HUES6 (cell line): ENCODE data around the gene ITPR1.

Source experiments
- H3K27ac ChIP-seq: 2 replicates; pipeline ENCODE4 v1.7.0; 2013; ENCODE audit warnings: low read depth, mild to moderate bottlenecking, low read length, inconsistent platforms
- H3K27me3 ChIP-seq: 2 replicates; pipeline ENCODE4 v1.6.1; 2013; ENCODE audit warnings: low read length; ENCODE audit not compliant: control insufficient read depth, insufficient read depth
- H3K36me3 ChIP-seq: 2 replicates; pipeline ENCODE4 v1.6.1; 2013; ENCODE audit warnings: low read length; ENCODE audit not compliant: control insufficient read depth, insufficient read depth
- H3K4me1 ChIP-seq: 2 replicates; pipeline ENCODE4 v1.6.1; 2013; ENCODE audit warnings: low read length; ENCODE audit not compliant: control insufficient read depth, insufficient read depth
- H3K4me3 ChIP-seq: 2 replicates; pipeline ENCODE4 v1.5.1; 2013; ENCODE audit warnings: low read depth, low read length
- H3K9ac ChIP-seq: one replicate; pipeline ENCODE4 v1.6.1; 2013; ENCODE audit warnings: mild to moderate bottlenecking, low read length
- H3K9me3 ChIP-seq: 2 replicates; pipeline ENCODE4 v1.6.1; 2013; ENCODE audit warnings: low read depth, low read length; ENCODE audit not compliant: control insufficient read depth, insufficient read depth

Gene ITPR1

DNA sequence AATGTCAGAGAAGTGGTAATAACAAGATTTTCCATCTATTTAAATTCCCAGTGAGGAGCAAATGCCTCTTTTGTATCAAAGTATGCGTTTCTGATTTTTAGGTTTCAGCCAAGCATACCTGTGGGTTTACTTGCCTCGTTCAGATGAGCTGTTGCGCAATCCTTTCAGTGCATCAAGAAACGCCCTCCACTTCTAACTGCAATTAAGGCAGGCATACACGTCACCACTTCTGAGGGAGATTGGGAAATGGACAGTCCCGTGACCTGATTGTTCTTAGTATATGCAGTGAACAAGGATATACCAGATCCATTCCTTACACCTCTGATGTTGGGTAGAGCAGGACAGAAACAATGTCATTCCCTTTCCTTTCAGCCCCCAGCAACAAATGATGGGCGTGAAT lies 219.0 kb downstream of the ITPR1 start:
- H3K27me3 ChIP-seq = no peaks in the 10 kb centered on the region
- H3K9ac ChIP-seq = no peak overlapping the region
- H3K4me1 ChIP-seq = peaks cover 16% of the 10 kb centered on the region; the same call in 1 of the 2 replicates
- no peaks in the 10 kb centered on the region for H3K36me3 ChIP-seq
- H3K9me3 ChIP-seq = no peaks in the 10 kb centered on the region
- H3K4me3 ChIP-seq = no peak overlapping the region
- no peak overlapping the region for H3K27ac ChIP-seq

DNA sequence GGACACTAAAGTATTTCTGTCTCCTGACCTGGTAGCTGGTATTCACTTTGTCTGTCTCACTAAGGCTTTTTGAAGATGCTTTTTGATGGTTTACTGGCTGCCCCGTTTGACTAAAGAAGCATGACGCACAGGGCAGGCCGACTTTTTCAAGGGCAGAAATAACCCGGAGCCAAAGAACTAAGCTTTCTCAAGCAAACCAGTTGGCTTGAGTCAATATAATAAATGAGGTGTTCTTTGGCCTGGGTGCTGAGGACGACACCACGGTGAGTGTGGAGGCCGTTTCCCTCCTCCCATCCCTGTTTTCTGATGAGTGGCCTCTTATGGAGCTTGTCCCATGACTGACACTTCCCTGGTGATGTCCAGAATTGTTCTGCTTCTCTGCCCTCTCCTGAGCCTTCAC lies 220.9 kb downstream of the ITPR1 start:
- H3K27me3 ChIP-seq = no peaks in the 10 kb centered on the region
- no peaks in the 10 kb centered on the region for H3K36me3 ChIP-seq
- no peak overlapping the region for H3K27ac ChIP-seq
- H3K4me3 ChIP-seq = no peak overlapping the region
- no peak overlapping the region for H3K9ac ChIP-seq
- H3K9me3 ChIP-seq = no peaks in the 10 kb centered on the region
- peaks cover 8% of the 10 kb centered on the region; the same call in 1 of the 2 replicates for H3K4me1 ChIP-seq

DNA sequence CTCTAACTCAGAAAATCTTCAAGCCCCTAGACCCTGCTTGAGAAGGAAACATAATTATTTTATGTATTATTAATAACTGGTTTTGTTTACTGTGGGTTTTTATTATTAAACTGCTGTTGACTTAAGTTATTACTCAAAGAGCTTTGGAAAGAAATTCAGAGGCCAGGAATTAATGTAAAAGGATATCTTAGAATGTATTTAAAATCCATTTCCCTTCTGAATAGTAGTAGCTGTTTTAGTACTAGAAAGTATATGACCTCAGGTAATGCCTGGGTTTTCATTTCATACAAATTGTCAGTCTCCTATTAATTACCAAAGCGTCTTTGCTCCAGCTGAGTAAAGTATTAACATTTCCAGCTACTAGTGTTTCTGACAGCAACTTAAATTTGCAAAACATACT lies 223.1 kb downstream of the ITPR1 start:
- Histone ChIP-seq H3K9me3 (no peaks in the 10 kb centered on the region), H3K4me1 (peaks cover 12% of the 10 kb centered on the region), H3K36me3 (no peaks in the 10 kb centered on the region), H3K27me3 (no peaks in the 10 kb centered on the region), H3K9ac (no peak overlapping the region), H3K4me3 (no peak overlapping the region), H3K27ac (no peak overlapping the region)

DNA sequence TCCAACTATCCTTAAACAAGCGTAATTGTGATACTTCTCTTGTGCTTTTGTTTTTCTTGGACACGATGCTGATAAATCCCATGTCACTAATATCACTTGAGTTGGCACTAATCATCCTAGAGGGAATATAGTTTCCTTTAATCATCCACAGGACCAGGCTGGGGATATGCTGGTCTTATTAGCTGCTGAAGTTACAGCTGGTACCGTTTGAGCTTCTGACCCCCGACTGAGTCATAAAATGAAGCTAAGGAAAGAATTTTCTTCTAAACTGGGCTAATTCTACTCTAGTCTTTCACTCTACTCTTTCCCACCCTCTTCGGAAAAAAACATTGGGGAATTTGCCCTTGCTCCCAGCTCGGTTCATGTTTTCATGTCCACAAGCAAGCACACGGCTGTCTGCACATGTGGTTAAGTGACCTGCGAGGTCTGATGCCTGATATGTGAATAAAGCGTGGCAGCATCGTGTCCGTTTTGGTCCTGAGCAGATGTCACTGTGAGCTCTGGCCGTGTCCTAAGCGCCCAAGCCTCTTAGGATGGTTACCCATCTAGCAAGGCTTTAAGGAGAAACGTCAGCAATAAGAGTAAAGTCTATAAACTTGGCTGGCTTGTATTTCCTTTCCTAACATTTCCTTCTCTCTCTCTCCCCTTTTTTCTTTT lies 223.7 kb downstream of the ITPR1 start:
- no peaks in the 10 kb centered on the region for H3K36me3 ChIP-seq
- no peak overlapping the region for H3K9ac ChIP-seq

DNA sequence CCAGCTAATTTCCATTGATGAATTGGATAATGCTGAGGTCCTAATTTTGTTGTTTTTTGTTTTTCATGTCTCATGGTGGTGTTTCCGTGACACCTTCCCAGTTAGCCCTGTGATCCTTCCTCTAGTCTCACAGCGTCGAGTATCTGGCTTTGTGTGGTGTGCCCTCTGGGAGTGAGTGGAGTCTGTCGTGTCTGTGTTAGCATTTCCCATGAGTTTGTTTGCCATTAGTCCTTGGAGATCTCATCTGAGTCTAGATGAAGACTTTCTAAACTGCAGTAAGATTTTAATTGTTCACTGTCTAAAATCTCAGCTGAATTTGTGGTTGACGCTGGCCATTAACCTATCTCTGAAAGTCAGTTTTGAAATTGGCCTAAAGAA lies 224.2 kb downstream of the ITPR1 start:
- Histone ChIP-seq H3K4me1 (peaks cover 20% of the 10 kb centered on the region), H3K9ac (no peak overlapping the region), H3K27me3 (no peaks in the 10 kb centered on the region), H3K4me3 (no peak overlapping the region), H3K36me3 (no peaks in the 10 kb centered on the region), H3K27ac (no peak overlapping the region), H3K9me3 (no peaks in the 10 kb centered on the region)

More for the DNA sequence above, 223.7 kb downstream of the ITPR1 start:
- Histone ChIP-seq H3K9me3 (no peaks in the 10 kb centered on the region), H3K27me3 (no peaks in the 10 kb centered on the region), H3K4me1 (peaks cover 15% of the 10 kb centered on the region), H3K4me3 (no peak overlapping the region), H3K27ac (no peak overlapping the region)

DNA sequence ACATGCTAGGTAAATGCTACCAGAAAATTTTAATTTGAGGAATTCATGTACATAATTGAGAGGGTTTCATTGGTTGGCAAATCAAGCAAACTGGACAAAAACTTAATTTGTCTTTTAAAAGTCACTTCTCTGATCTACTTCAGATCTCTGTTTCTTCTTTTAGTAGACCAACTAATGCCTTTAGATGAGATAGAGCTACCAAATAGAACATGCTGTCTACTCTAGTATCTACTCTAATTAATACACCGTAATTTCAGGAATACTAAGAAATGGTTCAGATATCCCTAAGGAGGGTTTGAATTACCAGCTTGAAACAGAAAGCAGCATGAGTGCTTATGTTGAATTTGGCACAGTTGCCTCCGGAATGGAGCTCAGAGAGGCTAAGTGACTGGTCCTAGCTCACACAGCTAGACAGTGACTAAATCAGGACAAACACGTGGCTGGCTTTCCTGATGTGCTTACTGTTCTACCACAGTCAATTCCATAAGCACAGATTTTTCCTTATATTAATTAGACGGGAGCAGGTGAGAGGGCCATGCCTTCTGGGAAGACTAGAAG lies 225.1 kb downstream of the ITPR1 start:
- H3K4me3 ChIP-seq = no peak overlapping the region
- no peaks in the 10 kb centered on the region for H3K36me3 ChIP-seq
- no peak overlapping the region for H3K9ac ChIP-seq
- no peaks in the 10 kb centered on the region for H3K27me3 ChIP-seq
- no peaks in the 10 kb centered on the region for H3K9me3 ChIP-seq
- peaks cover 20% of the 10 kb centered on the region for H3K4me1 ChIP-seq
- no peak overlapping the region for H3K27ac ChIP-seq

DNA sequence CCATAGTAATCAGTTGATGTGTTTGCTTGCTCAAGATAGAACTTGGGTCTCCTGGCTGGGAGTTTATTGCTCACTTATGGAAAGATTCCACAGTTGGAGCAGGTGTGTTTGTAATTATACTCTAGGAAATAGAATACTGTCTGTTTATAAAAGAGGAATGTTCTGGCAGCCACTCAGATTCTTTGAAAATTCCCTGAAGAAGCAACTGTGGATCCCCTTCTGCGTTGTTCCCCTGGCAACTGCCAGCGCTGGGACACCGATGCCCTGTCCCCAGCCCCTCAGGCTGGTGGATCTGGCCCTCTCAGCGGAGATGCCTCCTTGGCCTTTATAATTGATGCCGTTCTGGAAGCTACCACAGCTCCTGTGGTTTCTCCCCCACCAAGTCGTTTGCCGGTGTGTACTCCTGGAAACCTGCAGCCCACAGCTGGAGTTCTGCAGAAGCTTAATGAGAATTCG lies 225.9 kb downstream of the ITPR1 start:
- H3K4me1 ChIP-seq = peaks cover 20% of the 10 kb centered on the region
- H3K27ac ChIP-seq = no peak overlapping the region
- H3K9ac ChIP-seq = no peak overlapping the region
- no peaks in the 10 kb centered on the region for H3K36me3 ChIP-seq
- no peaks in the 10 kb centered on the region for H3K27me3 ChIP-seq
- H3K4me3 ChIP-seq = no peak overlapping the region
- no peaks in the 10 kb centered on the region for H3K9me3 ChIP-seq

DNA sequence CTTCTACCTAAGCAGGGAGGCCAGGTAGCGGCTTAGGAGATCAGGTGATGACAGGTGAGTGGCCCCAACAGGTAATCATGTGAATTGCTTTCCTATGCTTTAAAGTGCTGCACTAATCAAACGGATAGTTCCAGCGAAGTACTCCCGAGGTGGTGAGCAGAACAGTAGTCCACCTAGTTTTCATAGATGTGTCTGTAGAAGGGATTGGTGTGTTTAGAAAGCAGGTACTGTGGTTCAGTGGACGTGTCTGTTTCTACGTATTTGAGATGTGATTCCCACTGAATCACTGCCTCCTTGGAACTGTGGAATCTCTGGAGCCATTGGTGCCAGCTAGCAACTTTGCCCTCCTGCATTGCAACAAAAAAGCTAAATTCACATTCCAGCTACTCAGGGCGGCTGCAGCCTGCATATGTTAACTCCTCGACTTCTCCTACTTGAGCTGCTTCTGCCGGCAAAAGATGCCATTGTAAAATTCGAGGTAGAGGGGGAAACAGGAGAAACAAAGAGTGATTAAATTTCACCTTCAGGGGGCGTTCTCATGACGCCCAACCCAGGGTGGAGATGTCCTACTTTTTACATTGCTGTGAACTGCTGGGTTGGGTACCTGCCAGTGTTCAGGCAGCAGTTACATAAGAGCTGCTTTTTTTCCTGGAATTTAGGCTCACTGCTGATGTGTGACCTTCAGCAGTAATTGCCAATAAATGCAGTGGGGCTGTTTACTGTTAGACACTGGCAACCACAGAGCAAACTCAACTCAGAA lies 227.3 kb downstream of the ITPR1 start:
- H3K9me3 ChIP-seq = no peaks in the 10 kb centered on the region
- no peak overlapping the region for H3K27ac ChIP-seq
- H3K4me1 ChIP-seq = peaks cover 20% of the 10 kb centered on the region
- H3K9ac ChIP-seq = no peak overlapping the region
- no peaks in the 10 kb centered on the region for H3K27me3 ChIP-seq
- no peaks in the 10 kb centered on the region for H3K36me3 ChIP-seq
- H3K4me3 ChIP-seq = no peak overlapping the region

DNA sequence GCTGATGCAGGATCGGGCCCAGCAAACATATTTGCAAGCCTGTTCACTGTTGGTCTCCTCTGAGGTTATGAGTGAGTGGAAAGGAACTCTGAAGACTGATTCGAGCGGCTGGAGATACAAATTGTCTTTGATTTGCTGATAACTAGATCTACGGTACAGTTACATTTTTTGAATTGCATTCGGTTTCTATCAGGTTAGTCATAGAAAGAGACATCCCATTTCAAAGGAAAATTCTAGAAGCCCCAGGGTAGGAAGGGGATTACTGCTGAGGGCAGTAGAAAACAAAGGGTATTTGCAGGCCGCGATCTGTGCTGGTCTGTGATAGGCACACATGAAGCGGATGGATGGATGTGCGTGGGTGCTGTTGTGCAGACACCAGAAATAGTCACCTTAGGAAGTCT lies 228.4 kb downstream of the ITPR1 start:
- H3K27ac ChIP-seq = no peak overlapping the region
- no peak overlapping the region for H3K4me3 ChIP-seq
- no peaks in the 10 kb centered on the region for H3K9me3 ChIP-seq
- peaks cover 20% of the 10 kb centered on the region for H3K4me1 ChIP-seq
- H3K36me3 ChIP-seq = no peaks in the 10 kb centered on the region
- no peak overlapping the region for H3K9ac ChIP-seq
- no peaks in the 10 kb centered on the region for H3K27me3 ChIP-seq

DNA sequence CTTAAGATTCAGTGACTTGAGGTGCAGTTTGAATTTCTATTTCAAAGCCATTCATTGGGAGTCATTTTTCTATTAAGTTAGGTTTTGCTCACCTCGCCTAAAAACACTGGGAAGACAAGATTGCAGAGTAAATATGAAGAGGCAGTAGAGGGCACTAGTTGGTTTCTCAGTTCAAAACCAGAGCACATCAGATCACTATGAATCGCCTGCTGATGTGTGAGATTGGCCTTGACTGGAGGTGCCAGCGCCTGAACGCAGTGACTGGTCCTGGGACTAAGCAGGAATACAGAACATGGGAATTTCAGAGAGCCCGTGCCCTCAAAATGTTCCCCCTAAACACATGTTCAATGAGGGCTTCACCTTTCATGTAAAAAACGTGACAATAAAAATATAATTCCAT lies 229.0 kb downstream of the ITPR1 start:
- Histone ChIP-seq H3K9me3 (no peaks in the 10 kb centered on the region), H3K4me3 (no peak overlapping the region), H3K27ac (no peak overlapping the region), H3K36me3 (no peaks in the 10 kb centered on the region), H3K9ac (no peak overlapping the region), H3K4me1 (peaks cover 20% of the 10 kb centered on the region), H3K27me3 (no peaks in the 10 kb centered on the region)

DNA sequence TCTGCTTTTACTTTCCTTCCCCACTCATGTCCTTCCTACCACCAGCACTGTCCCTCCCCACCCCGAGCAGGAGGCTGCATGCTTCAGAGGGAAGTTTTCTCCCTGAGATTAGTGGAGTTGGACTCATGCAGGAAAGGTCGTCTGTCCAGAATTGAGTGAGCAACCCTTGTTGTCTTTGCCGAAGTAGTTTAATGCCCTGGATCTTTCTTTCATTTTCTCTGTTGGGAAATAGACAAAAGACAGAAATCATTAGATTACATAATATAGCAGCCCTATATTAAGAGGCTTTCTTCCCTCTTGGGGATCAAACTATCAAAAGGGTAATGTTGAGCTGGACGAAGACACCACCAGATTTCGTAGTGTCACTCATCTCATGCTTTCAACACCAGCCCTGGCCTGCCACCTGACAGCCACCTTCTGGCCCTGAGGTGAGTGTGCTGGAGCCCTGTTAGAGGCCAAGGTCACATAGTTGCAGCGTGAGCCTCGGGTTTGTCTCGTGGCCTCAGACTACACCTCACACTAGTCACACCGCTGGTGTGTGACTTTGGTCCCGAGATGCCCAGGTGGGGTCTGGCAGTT lies 231.0 kb downstream of the ITPR1 start:
- no peaks in the 10 kb centered on the region for H3K9me3 ChIP-seq
- H3K36me3 ChIP-seq = no peaks in the 10 kb centered on the region
- H3K27me3 ChIP-seq = no peaks in the 10 kb centered on the region
- H3K4me3 ChIP-seq = no peak overlapping the region
- no peak overlapping the region for H3K27ac ChIP-seq
- no peak overlapping the region for H3K9ac ChIP-seq
- H3K4me1 ChIP-seq = peaks cover 13% of the 10 kb centered on the region
